OCI-LY1 (cell line): ENCODE results near the gene ASB2.
A peak's percentile ranks its signal among the peaks of the same experiment; 100 is the strongest.

Experiments used
- H2AFZ ChIP-seq: fragments of 200-600 bp; sonication (generic), shearing (Covaris generic); 2 replicates; pipeline ENCODE4 v1.6.0; 2014; ENCODE audit warnings: antibody characterized with exemption, mild to moderate bottlenecking, low read length
- H3F3A ChIP-seq: fragments of 200-600 bp; sonication (generic), shearing (Covaris generic); 2 replicates; pipeline ENCODE4 v1.6.0; 2014; ENCODE audit warnings: mild to moderate bottlenecking, antibody characterized with exemption, low read length, moderate library complexity; ENCODE audit not compliant: insufficient read depth
- H3K27ac ChIP-seq: fragments of 200-600 bp; sonication (generic); 2 replicates; pipeline ENCODE4 v1.5.1; 2014; ENCODE audit warnings: low read length, mixed run types, mild to moderate bottlenecking, low read depth; ENCODE audit not compliant: poor library complexity, severe bottlenecking
- H3K27me3 ChIP-seq: fragments of 200-600 bp; sonication (generic); 2 replicates; pipeline ENCODE4 v1.6.0; 2014; ENCODE audit warnings: antibody characterized with exemption, mild to moderate bottlenecking, low read length, moderate library complexity; ENCODE audit not compliant: insufficient read depth
- H3K36me3 ChIP-seq: fragments of 200-600 bp; sonication (generic); 2 replicates; pipeline ENCODE4 v1.6.1; 2014; ENCODE audit warnings: mild to moderate bottlenecking, antibody characterized with exemption, low read length, moderate library complexity, mixed read lengths; ENCODE audit not compliant: insufficient read depth
- H3K4me1 ChIP-seq: fragments of 200-600 bp; sonication (generic); 2 replicates; pipeline ENCODE4 v1.5.1; 2014; ENCODE audit warnings: mild to moderate bottlenecking, low read length, moderate library complexity; ENCODE audit not compliant: insufficient read depth, severe bottlenecking
- H3K4me2 ChIP-seq: fragments of 200-600 bp; sonication (generic), shearing (Covaris generic); 2 replicates; pipeline ENCODE4 v1.6.1; 2014; ENCODE audit warnings: low read length
- H3K4me3 ChIP-seq: fragments of 200-600 bp; sonication (generic); 2 replicates; pipeline ENCODE4 v1.5.1; 2014; ENCODE audit warnings: low read length, low read depth, mild to moderate bottlenecking, mixed read lengths; ENCODE audit not compliant: poor library complexity, severe bottlenecking
- H3K79me2 ChIP-seq: fragments of 200-600 bp; shearing (Covaris generic); 2 replicates; pipeline ENCODE4 v1.6.1; 2016; ENCODE audit warnings: mixed run types, low read length, mixed read lengths; ENCODE audit not compliant: insufficient read depth
- H3K9ac ChIP-seq: fragments of 200-600 bp; sonication (generic), shearing (Covaris generic); 2 replicates; pipeline ENCODE4 v1.6.1; 2014; ENCODE audit warnings: mild to moderate bottlenecking, low read length, mixed read lengths
- H3K9me2 ChIP-seq: fragments of 200-600 bp; sonication (generic), shearing (Covaris generic); 2 replicates; pipeline ENCODE4 v1.6.1; 2014; ENCODE audit warnings: low read depth, mild to moderate bottlenecking, low read length, mixed read lengths
- H3K9me3 ChIP-seq: fragments of 200-600 bp; shearing (Covaris generic); 2 replicates; pipeline ENCODE4 v1.6.1; 2014; ENCODE audit warnings: low read length, mixed read lengths
- H4K20me1 ChIP-seq: fragments of 200-600 bp; sonication (generic), shearing (Covaris generic); 2 replicates; pipeline ENCODE4 v1.6.0; 2016; ENCODE audit warnings: mild to moderate bottlenecking, low read length; ENCODE audit not compliant: insufficient read depth
- EZH2 ChIP-seq: fragments of 200-600 bp; sonication (generic), shearing (Covaris generic); IDR thresholded peaks from 2 replicates; pipeline ENCODE4 v1.8.0; 2017; ENCODE audit warnings: borderline replicate concordance, mixed run types, mild to moderate bottlenecking, antibody characterized with exemption, low read length, moderate library complexity, mixed read lengths
- TF ChIP-seq, protein P1 (sequence below): fragments of 200-600 bp; sonication (generic), shearing (Covaris generic); IDR thresholded peaks from 2 replicates; pipeline ENCODE4 v1.5.1; 2017; ENCODE audit warnings: mild to moderate bottlenecking, antibody characterized with exemption, low read length, moderate library complexity, mixed read lengths

The ASB2 gene

DNA sequence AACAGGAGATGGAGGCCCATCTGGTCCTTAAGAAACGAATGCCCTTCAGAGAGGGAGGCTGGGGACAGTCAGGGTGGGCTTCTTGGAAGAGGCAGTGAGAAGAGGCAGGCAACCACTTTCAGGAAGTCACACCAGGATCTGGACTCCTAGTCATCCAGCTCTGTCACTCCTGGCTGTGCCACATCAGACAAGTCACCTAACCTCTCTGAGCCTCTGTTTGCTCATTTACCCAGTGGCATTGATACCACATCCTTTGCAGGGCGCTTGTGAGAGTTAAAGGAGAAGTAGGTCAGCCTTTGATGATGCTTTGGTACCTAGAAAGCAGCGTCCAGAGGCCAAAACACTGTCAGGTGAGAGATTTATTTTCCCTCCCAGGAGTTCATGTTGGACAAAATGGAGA, 31.9 kb upstream of the ASB2 start:
- TF ChIP-seq, protein P1, sequence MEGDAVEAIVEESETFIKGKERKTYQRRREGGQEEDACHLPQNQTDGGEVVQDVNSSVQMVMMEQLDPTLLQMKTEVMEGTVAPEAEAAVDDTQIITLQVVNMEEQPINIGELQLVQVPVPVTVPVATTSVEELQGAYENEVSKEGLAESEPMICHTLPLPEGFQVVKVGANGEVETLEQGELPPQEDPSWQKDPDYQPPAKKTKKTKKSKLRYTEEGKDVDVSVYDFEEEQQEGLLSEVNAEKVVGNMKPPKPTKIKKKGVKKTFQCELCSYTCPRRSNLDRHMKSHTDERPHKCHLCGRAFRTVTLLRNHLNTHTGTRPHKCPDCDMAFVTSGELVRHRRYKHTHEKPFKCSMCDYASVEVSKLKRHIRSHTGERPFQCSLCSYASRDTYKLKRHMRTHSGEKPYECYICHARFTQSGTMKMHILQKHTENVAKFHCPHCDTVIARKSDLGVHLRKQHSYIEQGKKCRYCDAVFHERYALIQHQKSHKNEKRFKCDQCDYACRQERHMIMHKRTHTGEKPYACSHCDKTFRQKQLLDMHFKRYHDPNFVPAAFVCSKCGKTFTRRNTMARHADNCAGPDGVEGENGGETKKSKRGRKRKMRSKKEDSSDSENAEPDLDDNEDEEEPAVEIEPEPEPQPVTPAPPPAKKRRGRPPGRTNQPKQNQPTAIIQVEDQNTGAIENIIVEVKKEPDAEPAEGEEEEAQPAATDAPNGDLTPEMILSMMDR = no peak
- TF ChIP-seq EZH2 = no peak
- Histone ChIP-seq H3K9me3 (no peaks in the 10 kb centered on the region), H3K4me1 (peaks cover 3% of the 10 kb centered on the region), H3K4me2 (no peak overlapping the region), H3K4me3 (no peak overlapping the region), H3K79me2 (no peaks in the 10 kb centered on the region), H3K9me2 (no peaks in the 10 kb centered on the region), H3K27me3 (peaks cover under 1% of the 10 kb centered on the region), H4K20me1 (no peaks in the 10 kb centered on the region), H3K36me3 (no peaks in the 10 kb centered on the region), H3K9ac (no peak overlapping the region), H3K27ac (no peak overlapping the region), H2AFZ (no peak overlapping the region), H3F3A (no peaks in the 10 kb centered on the region)

GRCh38 chr14:94005324-94006073, 29.1 kb upstream of the ASB2 start:
- Histone ChIP-seq H3K27ac (no peak overlapping the region), H3K27me3 (no peaks in the 10 kb centered on the region), H3F3A (no peaks in the 10 kb centered on the region), H4K20me1 (no peaks in the 10 kb centered on the region), H3K4me1 (peaks cover 16% of the 10 kb centered on the region), H3K36me3 (no peaks in the 10 kb centered on the region), H2AFZ (no peak overlapping the region), H3K4me3 (no peak overlapping the region), H3K9ac (no peak overlapping the region), H3K4me2 (no peak overlapping the region), H3K9me2 (no peaks in the 10 kb centered on the region), H3K79me2 (no peaks in the 10 kb centered on the region), H3K9me3 (no peaks in the 10 kb centered on the region)
- no peak for TF ChIP-seq EZH2
- TF ChIP-seq, protein P1 = peak; percentile 74

- Histone ChIP-seq H3K9ac (no peak overlapping the region), H4K20me1 (no peaks in the 10 kb centered on the region), H3K9me3 (no peaks in the 10 kb centered on the region), H3K27me3 (no peaks in the 10 kb centered on the region), H3K27ac (no peak overlapping the region), H3K4me3 (no peak overlapping the region), H3K9me2 (no peaks in the 10 kb centered on the region), H3K4me1 (peaks cover 31% of the 10 kb centered on the region), H2AFZ (no peak overlapping the region), H3K36me3 (no peaks in the 10 kb centered on the region), H3K4me2 (no peak overlapping the region), H3F3A (no peaks in the 10 kb centered on the region), H3K79me2 (no peaks in the 10 kb centered on the region)
- no peak for TF ChIP-seq EZH2
- TF ChIP-seq, protein P1 = no peak
Observed at GRCh38 chr14:94004015-94004414, 27.6 kb upstream of the ASB2 start.
